ENCODE results near the gene PARK7. TPM values are rescaled to one million over a fixed set of nuclear protein-coding genes. Genes with fewer than 3 reads are reported as not detected.

PARK7 gene
- total RNA-seq, 4 donors from 2014 or later, result 40.4 to 103 (median 82.8) TPM

DNA sequence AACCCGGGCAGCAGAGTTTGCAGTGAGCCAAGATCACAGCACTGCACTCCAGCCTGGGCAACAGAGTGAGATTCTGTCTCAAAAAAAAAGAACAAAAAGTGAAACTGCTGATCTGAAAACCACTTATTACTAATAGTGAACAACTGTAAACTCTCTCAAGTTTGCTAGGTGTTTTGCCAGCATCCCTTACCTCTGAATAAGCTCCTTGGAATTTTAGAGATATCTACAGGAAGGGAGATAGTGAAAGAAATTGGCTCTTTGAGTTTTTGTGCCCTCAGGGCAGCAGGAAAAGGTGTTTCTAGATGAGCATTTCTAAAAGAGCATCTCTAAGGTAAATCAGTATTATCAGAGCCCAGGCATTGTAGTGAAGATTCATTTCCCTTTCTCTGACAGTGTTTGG lies 27.1 kb downstream of the PARK7 start:
- in situ Hi-C loops (cut with MboI; ENCODE audit: low pct_ligation_motif_present in 1 of 4, low pct_unique_long_range_greater_than_20kb in 1 of 4, low sequenced_read_pairs in 3 of 4), result loop anchor here in 2 of 4 donors (10.0 to 25.0 kb wide), 3 partner anchors 326 to 874 kb away; partner anchors contain the start of gene SLC45A1 (in 2 of the 2)

DNA sequence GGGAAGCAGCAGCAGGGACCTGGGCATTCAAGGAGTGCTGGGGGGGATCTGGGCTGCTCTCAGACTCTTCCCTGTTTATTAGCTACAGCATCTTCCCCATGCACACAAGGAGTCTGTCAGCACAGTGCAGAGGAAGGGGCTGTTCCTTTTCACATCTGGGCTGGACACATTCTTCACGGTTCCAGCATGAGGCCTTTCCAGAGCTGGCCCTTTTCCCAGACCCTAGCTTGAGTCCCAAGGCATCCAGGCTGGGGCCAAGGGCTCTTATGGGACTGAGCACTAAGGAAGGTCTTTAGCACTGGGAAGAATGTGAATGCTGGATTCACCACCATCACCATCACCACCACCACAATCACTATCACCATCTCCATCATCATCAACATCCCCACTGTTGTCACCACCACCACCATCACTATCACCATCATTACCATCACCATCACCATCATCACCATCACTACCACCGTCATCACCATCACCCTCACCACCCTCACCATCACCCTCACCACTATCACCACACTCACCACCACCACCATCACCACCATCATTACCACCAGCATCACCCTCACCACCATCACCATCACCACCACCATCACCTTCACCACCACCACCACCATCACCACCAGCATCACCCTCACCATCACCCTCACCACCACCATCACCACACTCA lies 28.4 kb downstream of the PARK7 start:
- DNase-seq, result no peak
- Histone ChIP-seq H3K27ac (no peak overlapping the region), H3K27me3 (no peaks in the 10 kb centered on the region), H3K4me3 (no peak overlapping the region), H3K9me3 (no peaks in the 10 kb centered on the region), H3K4me1 (no peaks in the 10 kb centered on the region), H3K36me3 (peaks cover 0 to 12% (median 5%) of the 10 kb centered on the region in 4 donors)
- in situ Hi-C loops (cut with MboI; ENCODE audit: low pct_ligation_motif_present in 1 of 4, low pct_unique_long_range_greater_than_20kb in 1 of 4, low sequenced_read_pairs in 3 of 4), result loop anchor here in 2 of 4 donors (10.0 to 25.0 kb wide), 3 partner anchors 325 to 872 kb away; partner anchors contain the start of gene SLC45A1 (in 2 of the 2)
- intact Hi-C loops (cut with DNase I; ENCODE audit: low total_unique reads), result no loop called here
- TF ChIP-seq EP300 (IDR thresholded peaks at IDR 0.05; ENCODE audit: low read depth) (no peak), POLR2AphosphoS5 (IDR thresholded peaks at IDR 0.05) (no peak), POLR2A (IDR thresholded peaks at IDR 0.05) (no peak)
- TF ChIP-seq, protein P1, sequence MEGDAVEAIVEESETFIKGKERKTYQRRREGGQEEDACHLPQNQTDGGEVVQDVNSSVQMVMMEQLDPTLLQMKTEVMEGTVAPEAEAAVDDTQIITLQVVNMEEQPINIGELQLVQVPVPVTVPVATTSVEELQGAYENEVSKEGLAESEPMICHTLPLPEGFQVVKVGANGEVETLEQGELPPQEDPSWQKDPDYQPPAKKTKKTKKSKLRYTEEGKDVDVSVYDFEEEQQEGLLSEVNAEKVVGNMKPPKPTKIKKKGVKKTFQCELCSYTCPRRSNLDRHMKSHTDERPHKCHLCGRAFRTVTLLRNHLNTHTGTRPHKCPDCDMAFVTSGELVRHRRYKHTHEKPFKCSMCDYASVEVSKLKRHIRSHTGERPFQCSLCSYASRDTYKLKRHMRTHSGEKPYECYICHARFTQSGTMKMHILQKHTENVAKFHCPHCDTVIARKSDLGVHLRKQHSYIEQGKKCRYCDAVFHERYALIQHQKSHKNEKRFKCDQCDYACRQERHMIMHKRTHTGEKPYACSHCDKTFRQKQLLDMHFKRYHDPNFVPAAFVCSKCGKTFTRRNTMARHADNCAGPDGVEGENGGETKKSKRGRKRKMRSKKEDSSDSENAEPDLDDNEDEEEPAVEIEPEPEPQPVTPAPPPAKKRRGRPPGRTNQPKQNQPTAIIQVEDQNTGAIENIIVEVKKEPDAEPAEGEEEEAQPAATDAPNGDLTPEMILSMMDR (IDR thresholded peaks at IDR 0.05), result no peak
- WGBS, 2 donors (ENCODE audit: low coverage in 1 of 2), result 65 to 75% methylated on average over 1 to 2 of the region's 2 CpGs

More for the DNA sequence above, 27.1 kb downstream of the PARK7 start:
- Histone ChIP-seq H3K27me3 (no peaks in the 10 kb centered on the region), H3K36me3 (peaks cover 0 to 14% (median 6%) of the 10 kb centered on the region in 4 donors), H3K4me1 (no peaks in the 10 kb centered on the region), H3K27ac (no peak overlapping the region), H3K4me3 (no peak overlapping the region), H3K9me3 (no peaks in the 10 kb centered on the region)
- intact Hi-C loops (cut with DNase I; ENCODE audit: low total_unique reads), result no loop called here
- TF ChIP-seq POLR2AphosphoS5 (IDR thresholded peaks at IDR 0.05) (no peak), EP300 (IDR thresholded peaks at IDR 0.05; ENCODE audit: low read depth) (no peak), POLR2A (IDR thresholded peaks at IDR 0.05) (no peak)
- TF ChIP-seq, protein P1 (IDR thresholded peaks at IDR 0.05), result no peak
- WGBS, 2 donors (ENCODE audit: low coverage in 1 of 2), result 76 to 100% methylated on average over 1 of the region's 1 CpG
- no peak for DNase-seq

DNA sequence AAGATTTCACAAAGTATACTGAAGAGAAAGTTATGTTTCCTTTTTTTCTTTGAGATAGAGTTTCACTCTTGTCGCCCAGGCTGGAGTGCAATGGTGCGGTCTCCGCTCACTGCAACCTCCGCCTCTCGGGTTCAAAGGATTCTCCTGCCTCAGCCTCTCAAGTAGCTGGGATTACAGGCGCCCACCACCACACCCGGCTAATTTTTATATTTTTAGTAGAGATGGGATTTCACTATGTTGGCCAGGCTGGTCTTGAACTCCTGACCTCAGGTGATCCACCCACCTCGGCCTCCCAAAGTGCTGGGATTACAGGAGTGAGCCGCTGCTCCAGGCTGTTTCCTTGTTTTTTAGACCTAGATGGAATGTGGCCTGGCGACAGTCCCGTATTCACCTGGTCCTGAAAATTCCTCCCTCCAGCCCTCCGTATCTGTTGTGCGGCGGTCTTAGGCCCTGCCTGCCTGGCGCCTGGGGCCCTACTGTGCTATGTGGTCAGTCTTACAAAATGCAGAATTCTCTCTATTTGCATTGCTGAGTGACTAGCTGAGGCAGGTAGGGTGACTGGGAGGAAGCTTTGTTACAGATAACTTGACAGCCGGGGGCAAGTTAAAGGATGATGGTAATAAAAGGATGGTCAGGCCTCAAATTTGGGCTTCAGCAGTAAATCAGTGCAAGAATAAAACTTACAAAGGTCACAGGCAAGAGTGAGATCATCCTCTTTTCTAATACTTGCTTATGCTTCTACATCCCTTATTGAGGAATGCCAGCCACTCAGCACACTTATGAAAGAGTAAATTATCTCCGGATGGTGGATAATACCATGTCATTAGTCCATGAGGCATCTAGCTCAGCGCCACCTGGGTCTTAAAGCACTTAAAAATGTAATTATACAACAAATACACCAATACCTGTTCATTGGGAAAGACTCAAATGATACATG lies 30.3 kb downstream of the PARK7 start:
- in situ Hi-C loops (cut with MboI; ENCODE audit: low pct_ligation_motif_present in 1 of 4, low pct_unique_long_range_greater_than_20kb in 1 of 4, low sequenced_read_pairs in 3 of 4), result loop anchor here in 1 of 4 donors (25.0 kb wide), 1 partner anchor 871 kb away; no protein-coding TSS in a partner anchor
- WGBS, 2 donors (ENCODE audit: low coverage in 1 of 2), result 93 to 94% methylated on average over 13 to 18 of the region's 18 CpGs

More for the DNA sequence above, 30.3 kb downstream of the PARK7 start:
- intact Hi-C loops (cut with DNase I; ENCODE audit: low total_unique reads), result no loop called here
- no peaks in the 10 kb centered on the region for H3K27me3 ChIP-seq
- no peak overlapping the region for H3K4me3 ChIP-seq
- no peak for DNase-seq
- H3K36me3 ChIP-seq, result no peaks in the 10 kb centered on the region
- no peak overlapping the region for H3K27ac ChIP-seq
- no peaks in the 10 kb centered on the region for H3K4me1 ChIP-seq
- TF ChIP-seq, protein P1 (IDR thresholded peaks at IDR 0.05), result no peak
- TF ChIP-seq EP300 (IDR thresholded peaks at IDR 0.05; ENCODE audit: low read depth), result no peak
- TF ChIP-seq POLR2A (IDR thresholded peaks at IDR 0.05), result no peak
- TF ChIP-seq POLR2AphosphoS5 (IDR thresholded peaks at IDR 0.05), result no peak
- no peaks in the 10 kb centered on the region for H3K9me3 ChIP-seq

All from transverse colon (tissue), 4 donors.